ENCODE data around the gene MON1B. TPM values are rescaled to one million over a fixed set of nuclear protein-coding genes. Genes with fewer than 3 reads are reported as not detected.

Gene MON1B
- polyA plus RNA-seq, 3 donors, result 26.4 to 35.7 (median 35.6) TPM

DNA sequence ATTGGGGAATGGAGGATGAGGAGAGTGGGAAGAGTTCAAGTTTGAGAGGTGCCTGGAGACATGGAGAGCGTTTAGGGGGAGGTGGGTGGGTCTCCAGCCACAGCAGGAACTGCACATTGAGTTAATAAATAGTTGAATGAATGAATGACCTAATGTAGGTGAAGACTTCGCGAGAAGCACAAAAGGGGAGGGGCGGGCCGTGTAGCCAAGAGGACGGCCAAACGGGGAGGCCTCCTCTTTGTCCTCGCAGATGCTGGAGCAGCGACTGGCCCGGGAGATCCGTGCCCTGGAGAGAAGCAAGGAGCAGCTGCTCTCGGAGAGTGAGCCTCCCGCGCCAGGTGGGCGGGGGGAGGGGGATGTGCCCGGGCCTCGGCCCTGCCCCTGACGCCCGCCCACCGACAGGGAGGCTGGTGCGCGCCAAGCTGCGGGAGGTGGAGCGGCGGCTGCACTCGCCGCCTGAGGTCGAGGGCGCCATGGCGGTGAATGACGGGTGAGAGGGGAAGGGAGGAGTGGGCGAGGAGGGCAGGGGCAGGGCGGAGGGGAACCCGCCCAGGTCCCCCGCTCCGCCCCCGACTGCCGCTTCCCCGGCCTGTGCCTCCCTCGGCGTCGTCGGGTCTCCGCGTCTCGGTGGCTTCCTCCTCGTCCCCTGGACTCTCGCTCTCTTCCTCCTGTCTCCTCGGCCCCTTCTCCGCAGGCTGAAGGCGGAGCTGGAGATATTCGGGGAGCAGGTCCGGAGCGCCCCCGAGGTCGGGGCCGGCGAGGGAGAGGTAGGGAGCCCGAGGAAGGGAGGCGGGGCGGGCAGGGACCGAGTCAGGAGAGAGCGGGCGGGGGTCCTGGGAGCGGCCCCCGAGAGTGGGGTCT lies 21.1 kb downstream of the MON1B start:
- DNase-seq, result peak; percentile 26 to 39 (median 33)
- TF ChIP-seq, protein P1, sequence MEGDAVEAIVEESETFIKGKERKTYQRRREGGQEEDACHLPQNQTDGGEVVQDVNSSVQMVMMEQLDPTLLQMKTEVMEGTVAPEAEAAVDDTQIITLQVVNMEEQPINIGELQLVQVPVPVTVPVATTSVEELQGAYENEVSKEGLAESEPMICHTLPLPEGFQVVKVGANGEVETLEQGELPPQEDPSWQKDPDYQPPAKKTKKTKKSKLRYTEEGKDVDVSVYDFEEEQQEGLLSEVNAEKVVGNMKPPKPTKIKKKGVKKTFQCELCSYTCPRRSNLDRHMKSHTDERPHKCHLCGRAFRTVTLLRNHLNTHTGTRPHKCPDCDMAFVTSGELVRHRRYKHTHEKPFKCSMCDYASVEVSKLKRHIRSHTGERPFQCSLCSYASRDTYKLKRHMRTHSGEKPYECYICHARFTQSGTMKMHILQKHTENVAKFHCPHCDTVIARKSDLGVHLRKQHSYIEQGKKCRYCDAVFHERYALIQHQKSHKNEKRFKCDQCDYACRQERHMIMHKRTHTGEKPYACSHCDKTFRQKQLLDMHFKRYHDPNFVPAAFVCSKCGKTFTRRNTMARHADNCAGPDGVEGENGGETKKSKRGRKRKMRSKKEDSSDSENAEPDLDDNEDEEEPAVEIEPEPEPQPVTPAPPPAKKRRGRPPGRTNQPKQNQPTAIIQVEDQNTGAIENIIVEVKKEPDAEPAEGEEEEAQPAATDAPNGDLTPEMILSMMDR (IDR thresholded peaks at IDR 0.05), result no peak
- H3K27ac Mint-ChIP-seq, result no peak overlapping the region
- WGBS (ENCODE audit: insufficient coverage), result 1% methylated on average over 64 of the region's 66 CpGs
- peak overlapping the region; percentile 93 for H3K4me2 ChIP-seq (replicated peaks; ENCODE audit: extremely low read depth, low read length, poor library complexity, severe bottlenecking)
- peaks cover 10% of the 10 kb centered on the region for H3K4me1 Mint-ChIP-seq
- peaks cover 0 to 17% of the 10 kb centered on the region in 2 donors for H3K27me3 ChIP-seq (ENCODE audit: control insufficient read depth in 2 of 2, insufficient read depth in 2 of 2, low read length in 2 of 2)
- peaks cover 14 to 22% (median 19%) of the 10 kb centered on the region in 3 donors for H3K27me3 Mint-ChIP-seq (ENCODE audit: low read depth in 3 of 3)
- no peaks in the 10 kb centered on the region for H3K79me2 ChIP-seq (ENCODE audit: insufficient read depth, low read length)
- peak overlapping the region; percentile 95 for H2AFZ ChIP-seq (ENCODE audit: insufficient read depth, low read depth, low read length, poor library complexity, severe bottlenecking)
- H4K20me1 ChIP-seq (ENCODE audit: insufficient read depth, low read length), result no peaks in the 10 kb centered on the region
- H3K9me3 Mint-ChIP-seq, result peaks cover 0 to 9% (median 0%) of the 10 kb centered on the region in 7 donors
- peak overlapping the region; percentile 68 for H3K9ac ChIP-seq (ENCODE audit: insufficient read depth, low read length, poor library complexity, severe bottlenecking)
- H3K27ac ChIP-seq (ENCODE audit: low read depth in 1 of 2, low read length in 2 of 2), result no peak overlapping the region
- no peaks in the 10 kb centered on the region for H3K36me3 ChIP-seq (replicated peaks in 1 of 2; ENCODE audit: control insufficient read depth in 1 of 2, insufficient read depth in 2 of 2, low read length in 2 of 2)
- H3K9me3 ChIP-seq (replicated peaks in 1 of 2; ENCODE audit: control insufficient read depth in 1 of 2, insufficient read depth in 1 of 2, low read length in 2 of 2), result no peaks in the 10 kb centered on the region
- peak overlapping the region; percentile 60 to 84 (median 64) for H3K4me3 ChIP-seq (replicated peaks in 1 of 3; ENCODE audit: low read depth in 2 of 3, low read length in 3 of 3)
- H3K4me3 Mint-ChIP-seq, result peak overlapping the region; percentile 85 to 87
- H3K36me3 Mint-ChIP-seq, result peaks cover 3 to 4% of the 10 kb centered on the region in 2 donors
- intact Hi-C loops (cut with micrococcal nuclease), result no loop called here
- H3K4me1 ChIP-seq (ENCODE audit: control insufficient read depth in 1 of 2, insufficient read depth in 2 of 2, low read length in 2 of 2), result peaks cover 14 to 18% of the 10 kb centered on the region in 2 donors

DNA sequence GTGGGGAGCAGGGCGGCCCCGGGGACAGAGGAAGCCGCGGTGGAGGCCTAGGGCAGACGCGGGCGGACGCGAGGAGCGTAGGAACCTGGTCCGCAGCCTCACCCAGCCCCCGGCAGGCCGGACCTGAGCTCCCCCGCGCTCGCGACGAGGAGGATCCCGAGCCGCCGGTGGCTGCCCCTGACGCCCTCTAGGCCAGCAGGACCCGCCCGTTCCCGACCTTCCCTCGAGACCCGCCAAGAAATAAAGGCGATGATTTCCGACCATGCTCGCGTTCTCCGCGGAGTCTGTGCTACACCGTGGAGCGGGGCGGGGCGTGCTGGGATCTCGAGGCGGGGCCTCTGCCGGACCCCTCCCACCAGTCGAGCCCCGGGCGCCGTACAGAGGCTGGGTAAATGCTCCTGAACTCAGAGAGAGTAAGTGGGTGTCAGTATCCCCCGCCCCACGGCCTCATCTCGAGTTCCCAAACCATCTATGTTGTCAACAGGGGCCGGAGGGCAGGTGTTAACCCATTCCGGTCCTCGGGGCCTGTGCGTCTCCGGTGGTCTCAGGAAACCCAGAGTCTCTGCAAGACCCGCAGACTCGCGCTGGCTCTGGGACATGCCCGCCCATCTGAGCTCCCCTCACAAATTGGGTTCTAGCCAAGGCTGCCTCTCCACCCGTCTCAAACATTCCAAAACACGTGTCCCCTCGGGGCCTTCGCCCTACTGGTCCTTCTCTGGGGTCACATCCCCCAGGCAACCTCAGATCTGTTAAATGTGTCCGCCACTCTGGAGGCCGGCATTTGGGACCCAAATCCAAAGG lies 22.0 kb downstream of the MON1B start:
- peaks cover 0 to 17% of the 10 kb centered on the region in 2 donors for H3K27me3 ChIP-seq (ENCODE audit: control insufficient read depth in 2 of 2, insufficient read depth in 2 of 2, low read length in 2 of 2)
- no peak overlapping the region for H3K27ac ChIP-seq (ENCODE audit: low read depth in 1 of 2, low read length in 2 of 2)
- intact Hi-C loops (cut with micrococcal nuclease), result no loop called here
- peaks cover 10% of the 10 kb centered on the region for H3K4me1 Mint-ChIP-seq
- H3K4me3 ChIP-seq (replicated peaks in 1 of 3; ENCODE audit: low read depth in 2 of 3, low read length in 3 of 3), result peak overlapping the region; percentile 60 to 84 (median 64)
- peak overlapping the region; percentile 93 for H3K4me2 ChIP-seq (replicated peaks; ENCODE audit: extremely low read depth, low read length, poor library complexity, severe bottlenecking)
- H3K27me3 Mint-ChIP-seq (ENCODE audit: low read depth in 3 of 3), result peaks cover 14 to 24% (median 21%) of the 10 kb centered on the region in 3 donors
- peak overlapping the region; percentile 85 to 87 for H3K4me3 Mint-ChIP-seq
- H3K9ac ChIP-seq (ENCODE audit: insufficient read depth, low read length, poor library complexity, severe bottlenecking), result peak overlapping the region; percentile 68
- H2AFZ ChIP-seq (ENCODE audit: insufficient read depth, low read depth, low read length, poor library complexity, severe bottlenecking), result peak overlapping the region; percentile 95
- DNase-seq, result peak; percentile 19 to 35 (median 22)
- no peaks in the 10 kb centered on the region for H3K36me3 ChIP-seq (replicated peaks in 1 of 2; ENCODE audit: control insufficient read depth in 1 of 2, insufficient read depth in 2 of 2, low read length in 2 of 2)
- peaks cover 3 to 4% of the 10 kb centered on the region in 2 donors for H3K36me3 Mint-ChIP-seq
- peaks cover 14 to 18% of the 10 kb centered on the region in 2 donors for H3K4me1 ChIP-seq (ENCODE audit: control insufficient read depth in 1 of 2, insufficient read depth in 2 of 2, low read length in 2 of 2)
- H3K9me3 Mint-ChIP-seq, result peaks cover 0 to 6% (median 0%) of the 10 kb centered on the region in 7 donors
- no peaks in the 10 kb centered on the region for H4K20me1 ChIP-seq (ENCODE audit: insufficient read depth, low read length)
- WGBS (ENCODE audit: insufficient coverage), result 19% methylated on average over 59 of the region's 62 CpGs
- H3K27ac Mint-ChIP-seq, result peak overlapping the region in 2 of 7 donors; percentile 61 to 72
- TF ChIP-seq, protein P1 (IDR thresholded peaks at IDR 0.05), result no peak
- no peaks in the 10 kb centered on the region for H3K79me2 ChIP-seq (ENCODE audit: insufficient read depth, low read length)
- H3K9me3 ChIP-seq (replicated peaks in 1 of 2; ENCODE audit: control insufficient read depth in 1 of 2, insufficient read depth in 1 of 2, low read length in 2 of 2), result no peaks in the 10 kb centered on the region
